Astrocyte (in vitro differentiated cells and primary cell): Measurements from ENCODE around the gene LRRN4CL. TPM values are rescaled to one million over a fixed set of nuclear protein-coding genes. Genes with fewer than 3 reads are reported as not detected.
A peak's percentile ranks its signal among the peaks of the same experiment; 100 is the strongest.

Experiments
- DNase-seq: peaks from one replicate; pipeline ENCODE4 v3.0.0-alpha.2; 2010; ENCODE audit warnings: low read depth
- FAIRE-seq: peaks from 2 replicates; lab custom pipeline; 2011; peaks lifted over from hg19 to GRCh38; lab: Jason Lieb, UNC
- H2AFZ ChIP-seq: 2 replicates; pipeline ENCODE4 v1.6.0; 2012; ENCODE audit warnings: low read depth, low read length, inconsistent platforms
- H3K27ac ChIP-seq: 2 replicates; pipeline ENCODE4 v1.5.1; 2011; ENCODE audit warnings: low read depth, low read length, inconsistent platforms
- H3K27me3 ChIP-seq: 2 replicates; pipeline ENCODE4 v1.6.0; 2011; ENCODE audit warnings: low read length, inconsistent platforms; ENCODE audit not compliant: insufficient read depth
- H3K36me3 ChIP-seq: 2 replicates; pipeline ENCODE4 v1.5.1; 2011; ENCODE audit warnings: low read length, inconsistent platforms; ENCODE audit not compliant: insufficient read depth
- H3K4me1 ChIP-seq: 2 replicates; pipeline ENCODE4 v1.5.1; 2011; ENCODE audit warnings: low read length, inconsistent platforms; ENCODE audit not compliant: insufficient read depth
- H3K4me2 ChIP-seq: 2 replicates; pipeline ENCODE4 v1.6.0; 2012; ENCODE audit warnings: low read length, inconsistent platforms
- H3K4me3 ChIP-seq: 2 replicates; pipeline ENCODE4 v1.5.1; 2011; ENCODE audit warnings: low read depth, mild to moderate bottlenecking, low read length, inconsistent platforms; ENCODE audit not compliant: insufficient read depth
- H3K79me2 ChIP-seq: 2 replicates; pipeline ENCODE4 v1.6.0; 2012; ENCODE audit warnings: mild to moderate bottlenecking, low read length, inconsistent platforms; ENCODE audit not compliant: insufficient read depth
- H3K9ac ChIP-seq: 2 replicates; pipeline ENCODE4 v1.6.0; 2012; ENCODE audit warnings: mild to moderate bottlenecking, low read length, inconsistent platforms
- H3K9me3 ChIP-seq: 2 replicates; pipeline ENCODE4 v1.5.1; 2012; ENCODE audit warnings: low read depth, mild to moderate bottlenecking, low read length, inconsistent platforms; ENCODE audit not compliant: insufficient read depth
- H4K20me1 ChIP-seq: 2 replicates; pipeline ENCODE4 v1.6.0; 2012; ENCODE audit warnings: low read length, inconsistent platforms; ENCODE audit not compliant: insufficient read depth
- H3K27ac Mint-ChIP-seq: one replicate; pipeline ENCODE4 v1.8.0; 2021; ENCODE audit warnings: mild to moderate bottlenecking, mixed read lengths; ENCODE audit not compliant: unreplicated experiment
- H3K27me3 Mint-ChIP-seq: one replicate; pipeline ENCODE4 v1.8.0; 2021; ENCODE audit warnings: low read depth, mixed read lengths; ENCODE audit not compliant: unreplicated experiment
- H3K36me3 Mint-ChIP-seq: one replicate; pipeline ENCODE4 v1.8.0; 2021; ENCODE audit warnings: low read depth, mixed read lengths; ENCODE audit not compliant: unreplicated experiment
- H3K4me1 Mint-ChIP-seq: one replicate; pipeline ENCODE4 v1.8.0; 2021; ENCODE audit warnings: low read depth, mixed read lengths; ENCODE audit not compliant: unreplicated experiment
- H3K4me3 Mint-ChIP-seq: one replicate; pipeline ENCODE4 v1.8.0; 2021; ENCODE audit warnings: mild to moderate bottlenecking, moderate library complexity, mixed read lengths; ENCODE audit not compliant: unreplicated experiment
- H3K9me3 Mint-ChIP-seq: one replicate; pipeline ENCODE4 v1.8.0; 2021; ENCODE audit warnings: mild to moderate bottlenecking, mixed read lengths; ENCODE audit not compliant: unreplicated experiment
- CTCF ChIP-seq: IDR thresholded peaks from 2 replicates; pipeline ENCODE4 v1.5.1; 2011; ENCODE audit warnings: low read depth, mild to moderate bottlenecking, inconsistent platforms, low read length, moderate library complexity; ENCODE audit not compliant: insufficient read depth
- EZH2 ChIP-seq: IDR thresholded peaks from 2 replicates; pipeline ENCODE4 v1.6.1; 2012; ENCODE audit warnings: mild to moderate bottlenecking, low read length, inconsistent platforms; ENCODE audit not compliant: insufficient read depth
- total RNA-seq: library from RNA; stranded (reverse); gene quantifications from 2 replicates; pipeline ENCODE4 v1.2.1, GENCODE V29; 2021

Gene LRRN4CL
- total RNA-seq, 1 donor from 2014 or later = 0.43 TPM

GRCh38 chr11:62721994-62722393 lies 32.7 kb upstream of the LRRN4CL start:
- FAIRE-seq = no peak
- Mint-ChIP-seq H3K27me3 (no peaks in the 10 kb centered on the region), H3K27ac (peak overlapping the region; percentile 68), H3K4me3 (peak overlapping the region; percentile 73), H3K9me3 (no peaks in the 10 kb centered on the region), H3K4me1 (peaks cover 21% of the 10 kb centered on the region), H3K36me3 (peaks cover 36% of the 10 kb centered on the region)
- H3K27ac ChIP-seq = no peak overlapping the region
- H3K27me3 ChIP-seq = no peaks in the 10 kb centered on the region
- peaks cover 78% of the 10 kb centered on the region for H4K20me1 ChIP-seq
- DNase-seq = no peak
- H3K9me3 ChIP-seq = no peaks in the 10 kb centered on the region
- no peak overlapping the region for H3K9ac ChIP-seq
- no peak overlapping the region for H3K4me3 ChIP-seq
- H3K4me1 ChIP-seq = peaks cover 11% of the 10 kb centered on the region
- peaks cover 63% of the 10 kb centered on the region for H3K36me3 ChIP-seq
- no peak overlapping the region for H3K4me2 ChIP-seq
- TF ChIP-seq CTCF = no peak
- no peak for TF ChIP-seq EZH2
- peaks cover 90% of the 10 kb centered on the region for H3K79me2 ChIP-seq
- H2AFZ ChIP-seq = no peak overlapping the region

GRCh38 chr11:62719302-62719978 lies 30.1 kb upstream of the LRRN4CL start:
- no peak overlapping the region for H3K4me3 Mint-ChIP-seq
- no peaks in the 10 kb centered on the region for H3K27me3 Mint-ChIP-seq
- H3K4me1 Mint-ChIP-seq = peaks cover 18% of the 10 kb centered on the region
- peaks cover 86% of the 10 kb centered on the region for H3K36me3 ChIP-seq
- no peaks in the 10 kb centered on the region for H3K9me3 ChIP-seq
- no peak for TF ChIP-seq CTCF
- no peak for TF ChIP-seq EZH2
- H3K36me3 Mint-ChIP-seq = peaks cover 43% of the 10 kb centered on the region
- no peak overlapping the region for H3K27ac ChIP-seq
- H3K9me3 Mint-ChIP-seq = no peaks in the 10 kb centered on the region
- H3K27me3 ChIP-seq = no peaks in the 10 kb centered on the region
- H4K20me1 ChIP-seq = peaks cover 63% of the 10 kb centered on the region
- H3K27ac Mint-ChIP-seq = no peak overlapping the region
- H2AFZ ChIP-seq = no peak overlapping the region
- peaks cover 88% of the 10 kb centered on the region for H3K79me2 ChIP-seq
- peaks cover 6% of the 10 kb centered on the region for H3K4me1 ChIP-seq
- H3K9ac ChIP-seq = no peak overlapping the region
- H3K4me3 ChIP-seq = no peak overlapping the region
- no peak for FAIRE-seq
- no peak for DNase-seq
- no peak overlapping the region for H3K4me2 ChIP-seq

GRCh38 chr11:62716816-62717215 lies 27.5 kb upstream of the LRRN4CL start:
- Histone ChIP-seq H3K27ac (no peak overlapping the region), H3K4me3 (no peak overlapping the region), H3K4me1 (no peaks in the 10 kb centered on the region), H2AFZ (no peak overlapping the region), H3K4me2 (no peak overlapping the region), H4K20me1 (peaks cover 37% of the 10 kb centered on the region), H3K27me3 (no peaks in the 10 kb centered on the region), H3K79me2 (peaks cover 75% of the 10 kb centered on the region), H3K36me3 (peaks cover 87% of the 10 kb centered on the region), H3K9ac (no peak overlapping the region), H3K9me3 (no peaks in the 10 kb centered on the region)
- Mint-ChIP-seq H3K4me1 (peaks cover 20% of the 10 kb centered on the region), H3K9me3 (no peaks in the 10 kb centered on the region), H3K4me3 (no peak overlapping the region), H3K27ac (no peak overlapping the region), H3K36me3 (peaks cover 36% of the 10 kb centered on the region), H3K27me3 (no peaks in the 10 kb centered on the region)
- DNase-seq = no peak
- no peak for FAIRE-seq
- no peak for TF ChIP-seq CTCF
- TF ChIP-seq EZH2 = no peak
